ENCODE measurements around the gene TSPAN32.

The TSPAN32 gene

GRCh38 chr11:2367266-2368160 is 65.7 kb downstream of the TSPAN32 start:
- no peak for FAIRE-seq
